Measurements from ENCODE around the gene PPIL6.

- TF ChIP-seq, protein P1, sequence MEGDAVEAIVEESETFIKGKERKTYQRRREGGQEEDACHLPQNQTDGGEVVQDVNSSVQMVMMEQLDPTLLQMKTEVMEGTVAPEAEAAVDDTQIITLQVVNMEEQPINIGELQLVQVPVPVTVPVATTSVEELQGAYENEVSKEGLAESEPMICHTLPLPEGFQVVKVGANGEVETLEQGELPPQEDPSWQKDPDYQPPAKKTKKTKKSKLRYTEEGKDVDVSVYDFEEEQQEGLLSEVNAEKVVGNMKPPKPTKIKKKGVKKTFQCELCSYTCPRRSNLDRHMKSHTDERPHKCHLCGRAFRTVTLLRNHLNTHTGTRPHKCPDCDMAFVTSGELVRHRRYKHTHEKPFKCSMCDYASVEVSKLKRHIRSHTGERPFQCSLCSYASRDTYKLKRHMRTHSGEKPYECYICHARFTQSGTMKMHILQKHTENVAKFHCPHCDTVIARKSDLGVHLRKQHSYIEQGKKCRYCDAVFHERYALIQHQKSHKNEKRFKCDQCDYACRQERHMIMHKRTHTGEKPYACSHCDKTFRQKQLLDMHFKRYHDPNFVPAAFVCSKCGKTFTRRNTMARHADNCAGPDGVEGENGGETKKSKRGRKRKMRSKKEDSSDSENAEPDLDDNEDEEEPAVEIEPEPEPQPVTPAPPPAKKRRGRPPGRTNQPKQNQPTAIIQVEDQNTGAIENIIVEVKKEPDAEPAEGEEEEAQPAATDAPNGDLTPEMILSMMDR (IDR thresholded peaks at IDR 0.05) = no peak
- TF ChIP-seq EP300 (IDR thresholded peaks at IDR 0.05) (no peak), POLR2A (IDR thresholded peaks at IDR 0.05) (no peak)
These were observed 8.8 kb upstream of the PPIL6 start for GRCh38 chr6:109449064-109449794.

All from gastroesophageal sphincter (tissue), 3 donors.